NCI-H1048 (cell line): Measurements from ENCODE around the gene NIPAL1.

Experiments used
- DNase-seq: peaks from one replicate; lab custom pipeline; 2025; lab: John Stamatoyannopoulos, UW

Gene NIPAL1

GRCh38 chr4:48027653-48028052, 11.1 kb downstream of the NIPAL1 start:
- no peak for DNase-seq

- DNase-seq = no peak
These were observed 12.1 kb downstream of the NIPAL1 start for GRCh38 chr4:48028696-48029095.

- DNase-seq = no peak
These were observed 13.9 kb downstream of the NIPAL1 start for GRCh38 chr4:48030470-48030869.

GRCh38 chr4:48031802-48032525, 15.4 kb downstream of the NIPAL1 start:
- DNase-seq = no peak

GRCh38 chr4:48032721-48033120, 16.1 kb downstream of the NIPAL1 start:
- DNase-seq = no peak

GRCh38 chr4:48033412-48033811, 16.8 kb downstream of the NIPAL1 start:
- DNase-seq = no peak

GRCh38 chr4:48033825-48034413, 17.3 kb downstream of the NIPAL1 start:
- no peak for DNase-seq

GRCh38 chr4:48035952-48036351, 19.4 kb downstream of the NIPAL1 start:
- no peak for DNase-seq

GRCh38 chr4:48037117-48037462, 20.5 kb downstream of the NIPAL1 start:
- no peak for DNase-seq

GRCh38 chr4:48038666-48039065, 22.1 kb downstream of the NIPAL1 start:
- DNase-seq = no peak

- no peak for DNase-seq
These were observed 23.0 kb downstream of the NIPAL1 start for GRCh38 chr4:48039561-48039960.

GRCh38 chr4:48041535-48042137, 25.1 kb downstream of the NIPAL1 start:
- DNase-seq = no peak

- DNase-seq = no peak
These were observed 26.4 kb downstream of the NIPAL1 start for GRCh38 chr4:48042979-48043461.

GRCh38 chr4:48043504-48043903, 26.9 kb downstream of the NIPAL1 start:
- DNase-seq = no peak

GRCh38 chr4:48044298-48044697, 27.7 kb downstream of the NIPAL1 start:
- DNase-seq = no peak

- DNase-seq = no peak
These were observed 29.5 kb downstream of the NIPAL1 start for GRCh38 chr4:48046059-48046458.

GRCh38 chr4:48047421-48047844, 30.9 kb downstream of the NIPAL1 start:
- DNase-seq = no peak

- no peak for DNase-seq
These were observed 31.3 kb downstream of the NIPAL1 start for GRCh38 chr4:48047896-48048295.

GRCh38 chr4:48049483-48049882, 32.9 kb downstream of the NIPAL1 start:
- DNase-seq = no peak

GRCh38 chr4:48051078-48051477, 34.5 kb downstream of the NIPAL1 start:
- no peak for DNase-seq

GRCh38 chr4:48058617-48059530, 42.3 kb downstream of the NIPAL1 start:
- no peak for DNase-seq

- DNase-seq = no peak
These were observed 47.8 kb downstream of the NIPAL1 start for GRCh38 chr4:48064349-48064748.
